Fibroblast of the conjunctiva (primary cell): ENCODE measurements around the gene EVX1.

Source experiments
- DNase-seq: peaks from one replicate; pipeline ENCODE4 v3.0.0-alpha.2; 2010; ENCODE audit warnings: low read depth

The EVX1 gene

GRCh38 chr7:27249724-27250556 lies 7.3 kb downstream of the EVX1 start:
- DNase-seq = no peak

- DNase-seq = no peak
Observed at GRCh38 chr7:27250557-27251070, 8.0 kb downstream of the EVX1 start.

GRCh38 chr7:27251136-27251651 lies 8.6 kb downstream of the EVX1 start:
- no peak for DNase-seq

- no peak for DNase-seq
Observed at GRCh38 chr7:27251652-27252590, 9.3 kb downstream of the EVX1 start.

- DNase-seq = no peak
Observed at GRCh38 chr7:27254625-27255024, 12.0 kb downstream of the EVX1 start.

GRCh38 chr7:27260211-27260610 lies 17.6 kb downstream of the EVX1 start:
- DNase-seq = no peak

GRCh38 chr7:27262121-27262520 lies 19.5 kb downstream of the EVX1 start:
- DNase-seq = no peak

- no peak for DNase-seq
Observed at GRCh38 chr7:27263781-27264180, 21.2 kb downstream of the EVX1 start.

GRCh38 chr7:27269455-27269854 lies 26.9 kb downstream of the EVX1 start:
- no peak for DNase-seq

- DNase-seq = no peak
Observed at GRCh38 chr7:27271384-27271783, 28.8 kb downstream of the EVX1 start.

GRCh38 chr7:27277628-27278027 lies 35.0 kb downstream of the EVX1 start:
- DNase-seq = no peak

- no peak for DNase-seq
Observed at GRCh38 chr7:27283558-27283957, 41.0 kb downstream of the EVX1 start.

GRCh38 chr7:27295236-27295635 lies 52.6 kb downstream of the EVX1 start:
- DNase-seq = no peak

- no peak for DNase-seq
Observed at GRCh38 chr7:27297356-27297755, 54.8 kb downstream of the EVX1 start.
